ENCODE measurements around the gene ZACN.
A peak's percentile ranks its signal among the peaks of the same experiment; 100 is the strongest.
"Not testable (repeated sequence)": the region's sequence is repeated elsewhere in the genome, so short reads cannot be mapped to it uniquely, and the experiment has no call there.

The ZACN gene

GRCh38 chr17:76054112-76054476, 24.9 kb upstream of the ZACN start:
- no peak for DNase-seq (ENCODE audit: low read depth)

GRCh38 chr17:76056882-76057281, 22.1 kb upstream of the ZACN start:
- DNase-seq (ENCODE audit: low read depth), result no peak

- DNase-seq (ENCODE audit: low read depth), result not testable (repeated sequence)
Observed at GRCh38 chr17:76058264-76058663, 20.7 kb upstream of the ZACN start.

- DNase-seq (ENCODE audit: low read depth), result no peak
Observed at GRCh38 chr17:76063875-76064546, 15.0 kb upstream of the ZACN start.

DNA sequence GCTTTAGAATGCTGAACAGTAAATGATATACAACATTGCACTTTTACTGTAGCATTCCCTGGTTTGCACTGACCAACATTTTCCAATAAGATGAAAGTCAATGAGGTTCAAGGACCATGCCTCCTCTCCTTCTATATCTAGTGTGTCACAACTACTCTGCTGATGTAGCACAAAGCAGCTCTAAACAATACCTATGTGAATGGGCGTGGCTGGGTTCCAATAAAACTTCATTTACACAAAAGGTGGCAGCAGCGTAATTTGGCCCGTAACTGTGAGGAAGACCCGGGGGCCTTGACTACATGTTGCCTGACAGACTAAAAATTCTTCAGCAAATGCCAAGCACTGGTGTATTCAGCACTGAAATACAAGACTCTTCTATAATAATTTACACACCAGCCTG, 13.2 kb upstream of the ZACN start:
- no peak for DNase-seq (ENCODE audit: low read depth)

DNA sequence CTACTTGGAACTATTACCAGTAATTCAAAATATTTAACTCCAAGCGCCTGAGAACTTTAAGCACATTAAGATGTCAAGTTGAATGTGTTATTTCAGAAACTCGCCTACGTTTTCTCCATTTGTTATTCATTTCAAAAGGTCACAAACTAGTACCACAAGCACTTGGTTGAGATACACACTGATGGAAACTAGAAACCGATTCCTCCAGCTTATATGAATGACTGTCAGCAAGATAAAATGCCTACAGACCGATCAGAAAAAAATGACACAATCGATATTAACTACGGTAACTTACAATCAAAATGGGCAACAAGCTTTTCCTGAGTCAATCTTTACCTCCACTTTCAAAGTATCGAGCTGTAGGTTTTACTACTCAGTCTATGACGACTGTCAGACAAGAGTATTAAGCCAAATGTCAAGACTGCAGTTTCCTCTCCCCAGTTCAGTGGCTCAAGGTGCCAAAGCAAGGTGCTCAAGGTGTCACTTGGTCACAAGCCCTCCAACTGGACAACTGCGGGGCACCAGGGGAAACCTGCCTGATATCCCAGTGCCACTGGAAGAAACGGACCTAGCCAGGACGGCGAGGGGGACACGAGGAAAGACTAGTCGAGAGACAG, 7.3 kb upstream of the ZACN start:
- no peak for DNase-seq (ENCODE audit: low read depth)

- DNase-seq (ENCODE audit: low read depth), result peak; percentile 74
Observed at GRCh38 chr17:76072148-76072858, 6.7 kb upstream of the ZACN start, which contains the start of gene SRP68. Gene SRP68 (minus strand): TSS chr17:76072517. CDS start chr17:76072491, 26 bp downstream.

- DNase-seq (ENCODE audit: low read depth), result no peak
Observed at GRCh38 chr17:76074390-76075363, 4.3 kb upstream of the ZACN start, which contains the start of gene GALR2. Gene GALR2 (plus strand): TSS chr17:76074781. CDS start chr17:76074884, 103 bp downstream.

GRCh38 chr17:76075364-76076145, 3.4 kb upstream of the ZACN start:
- no peak for DNase-seq (ENCODE audit: low read depth)

DNA sequence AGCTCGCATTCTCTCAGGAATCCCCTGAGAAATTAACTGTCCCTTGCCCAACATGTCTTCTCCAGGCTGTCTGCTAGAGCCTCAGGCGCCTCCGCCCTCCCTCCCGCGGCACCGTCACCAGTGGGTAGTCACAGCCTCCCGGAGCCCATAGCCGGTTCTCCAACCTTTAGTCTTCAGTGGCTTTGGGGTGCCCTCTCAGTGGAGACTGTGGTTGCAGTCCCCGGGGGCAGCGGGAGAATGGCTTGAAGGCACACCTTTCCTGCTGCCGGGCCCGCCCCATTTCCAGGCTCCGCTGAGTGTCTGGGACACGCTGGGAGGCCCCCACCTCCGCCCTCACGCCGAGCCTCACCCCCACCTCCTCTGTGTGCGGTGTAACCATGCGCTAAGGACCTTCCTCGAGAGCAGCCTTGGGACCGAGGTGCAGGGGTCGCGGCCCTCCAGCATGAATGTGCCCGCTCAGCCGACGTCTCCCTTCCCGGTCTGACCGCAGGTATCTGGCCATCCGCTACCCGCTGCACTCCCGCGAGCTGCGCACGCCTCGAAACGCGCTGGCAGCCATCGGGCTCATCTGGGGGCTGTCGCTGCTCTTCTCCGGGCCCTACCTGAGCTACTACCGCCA, 2.7 kb upstream of the ZACN start:
- DNase-seq (ENCODE audit: low read depth), result no peak

- DNase-seq (ENCODE audit: low read depth), result no peak
Observed at GRCh38 chr17:76076765-76077583, 2.0 kb upstream of the ZACN start.

- DNase-seq (ENCODE audit: low read depth), result no peak
Observed at GRCh38 chr17:76077584-76078110, 1.3 kb upstream of the ZACN start.

DNA sequence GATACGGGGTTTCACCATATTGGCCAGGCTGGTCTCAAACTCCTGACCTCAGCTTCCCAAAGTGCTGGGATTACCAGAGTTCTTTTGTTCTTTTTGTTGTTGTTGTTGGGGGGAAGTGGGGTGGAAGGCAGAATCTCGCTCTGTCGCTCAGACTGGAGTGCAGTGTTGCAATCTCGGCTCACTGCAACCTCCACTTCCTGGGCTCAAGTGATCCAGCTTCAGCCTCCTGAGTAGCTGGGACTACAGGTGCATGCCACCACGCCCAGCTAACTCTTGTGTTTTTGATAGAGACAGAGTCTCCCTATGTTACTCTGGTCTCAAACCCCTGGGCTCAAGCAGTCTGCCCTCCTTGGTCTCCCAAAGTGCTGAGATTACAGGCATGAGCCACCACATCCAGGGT, 612 bp upstream of the ZACN start:
- not testable (repeated sequence) for DNase-seq (ENCODE audit: low read depth)

DNA sequence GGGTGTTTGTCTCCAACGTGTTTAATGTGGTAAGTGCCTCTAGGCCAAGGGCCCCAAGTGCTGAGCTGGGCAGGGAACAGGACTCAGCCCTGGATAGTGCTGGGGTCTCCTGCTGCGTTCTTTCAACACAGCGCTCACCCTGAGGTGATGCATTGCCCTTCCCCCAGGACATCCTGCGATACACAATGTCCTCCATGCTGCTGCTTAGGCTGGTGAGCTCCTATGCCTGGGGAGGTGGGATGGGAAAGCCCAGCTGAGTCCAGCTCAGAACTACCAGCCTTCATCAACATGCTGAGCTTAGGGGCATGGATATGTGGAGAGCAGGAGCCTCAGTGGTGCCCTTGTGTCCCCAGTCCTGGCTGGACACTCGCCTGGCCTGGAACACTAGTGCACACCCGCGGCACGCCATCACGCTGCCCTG, 563 bp downstream of the ZACN start:
- DNase-seq (ENCODE audit: low read depth), result no peak

GRCh38 chr17:76079956-76080767, 1.2 kb downstream of the ZACN start:
- DNase-seq (ENCODE audit: low read depth), result no peak

DNA sequence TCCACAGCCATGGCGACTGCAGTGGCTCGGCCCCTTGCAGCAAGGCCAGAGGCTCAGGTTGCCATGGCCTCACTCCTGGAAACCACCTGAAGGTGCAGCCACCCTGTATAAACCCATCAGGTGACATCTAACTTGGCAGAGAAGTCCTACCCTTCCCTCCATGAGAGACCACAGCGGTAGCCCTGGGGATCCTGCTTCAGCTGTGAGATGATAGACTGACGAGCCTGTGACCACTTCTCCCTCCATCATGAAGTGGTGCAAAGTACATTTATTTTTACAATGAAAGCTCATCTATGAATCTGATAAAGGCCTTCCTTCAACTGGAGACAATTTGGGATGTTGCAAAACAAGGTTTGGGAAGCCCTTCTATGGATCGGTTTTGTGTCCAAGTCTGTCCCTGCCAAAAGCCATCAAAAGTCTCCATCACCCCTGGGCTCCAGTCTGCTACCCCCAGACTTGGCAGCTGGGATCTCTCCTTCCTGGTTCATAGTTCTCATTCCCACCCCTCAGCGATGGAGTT, 1.8 kb downstream of the ZACN start:
- DNase-seq (ENCODE audit: low read depth), result no peak

GRCh38 chr17:76081295-76082210, 2.6 kb downstream of the ZACN start:
- no peak for DNase-seq (ENCODE audit: low read depth)
